ENCODE results near the gene PLEKHA3.
"Not testable (repeated sequence)": the region's sequence is repeated elsewhere in the genome, so short reads cannot be mapped to it uniquely, and the experiment has no call there.

PLEKHA3 gene

DNA sequence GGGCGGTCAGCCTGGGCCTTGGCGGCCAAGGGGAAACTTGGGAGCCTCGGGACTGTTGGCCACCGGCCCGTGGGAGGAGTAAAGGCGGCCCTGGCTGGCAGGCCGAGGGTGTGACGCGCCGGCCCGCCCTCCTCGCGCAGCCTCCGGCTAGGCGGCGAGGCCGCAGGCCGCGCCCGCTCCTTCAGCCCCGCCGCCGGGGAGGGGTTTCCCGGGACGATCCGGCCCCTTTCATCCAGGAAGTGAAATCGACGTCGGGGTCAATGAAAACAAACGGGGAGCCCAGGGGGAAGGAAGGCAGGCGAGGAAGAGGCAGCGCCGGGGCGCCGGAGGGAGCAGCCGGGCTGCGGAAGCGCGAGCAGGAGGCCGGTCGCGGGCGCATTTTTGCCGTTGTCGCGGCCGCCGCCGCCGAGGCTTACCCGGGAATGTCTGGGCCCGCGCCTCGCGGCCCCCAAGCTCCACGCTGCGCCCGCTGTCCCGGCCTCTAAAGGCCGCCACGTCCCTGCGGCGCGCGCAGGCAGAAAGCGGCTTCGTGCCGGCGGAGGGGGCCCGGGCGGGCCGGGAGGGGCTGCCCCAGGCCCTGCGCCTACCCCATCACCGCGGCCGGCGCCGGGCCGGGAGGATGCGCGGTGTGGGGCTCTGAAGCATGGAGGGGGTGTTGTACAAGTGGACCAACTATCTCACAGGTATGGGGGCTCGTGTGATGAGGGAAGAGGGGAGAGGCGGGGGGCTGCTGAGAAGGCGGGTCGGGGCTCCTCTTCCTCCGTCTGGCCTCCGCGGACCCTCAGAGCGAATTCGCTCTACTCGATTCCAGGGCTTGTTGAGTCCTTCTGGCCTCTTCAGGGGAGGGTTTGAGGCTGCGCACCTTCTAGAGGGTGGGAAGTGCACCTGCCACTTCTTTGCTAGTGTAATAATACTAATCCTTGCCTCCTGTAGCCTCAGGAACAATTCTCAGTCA is at the start of gene PLEKHA3:
TSS of gene PLEKHA3 (plus strand) at position 231 of the 955 bp plus-strand sequence. CDS start at position 644, 413 bp downstream.
- DNase-seq = peak; percentile 80

DNA sequence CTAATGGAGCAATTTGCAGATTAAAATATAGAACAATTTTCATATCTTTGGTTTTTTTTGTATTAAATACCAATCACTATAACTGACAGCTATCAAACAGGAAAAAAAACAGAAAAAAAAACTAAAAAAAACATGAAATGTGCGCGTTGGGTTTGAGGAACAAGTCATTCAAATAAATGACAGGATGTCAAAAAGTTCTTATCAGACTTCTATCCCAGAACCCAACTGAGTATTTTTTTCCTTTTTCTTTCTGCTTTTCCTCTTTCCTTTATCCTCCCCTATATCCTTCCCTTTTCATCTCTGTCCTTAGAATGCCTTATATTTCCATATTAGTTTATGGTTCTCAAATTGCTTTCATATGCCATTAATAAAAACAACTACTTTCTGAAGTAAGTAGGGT is 43.6 kb upstream of the PLEKHA3 start:
- no peak for DNase-seq

DNA sequence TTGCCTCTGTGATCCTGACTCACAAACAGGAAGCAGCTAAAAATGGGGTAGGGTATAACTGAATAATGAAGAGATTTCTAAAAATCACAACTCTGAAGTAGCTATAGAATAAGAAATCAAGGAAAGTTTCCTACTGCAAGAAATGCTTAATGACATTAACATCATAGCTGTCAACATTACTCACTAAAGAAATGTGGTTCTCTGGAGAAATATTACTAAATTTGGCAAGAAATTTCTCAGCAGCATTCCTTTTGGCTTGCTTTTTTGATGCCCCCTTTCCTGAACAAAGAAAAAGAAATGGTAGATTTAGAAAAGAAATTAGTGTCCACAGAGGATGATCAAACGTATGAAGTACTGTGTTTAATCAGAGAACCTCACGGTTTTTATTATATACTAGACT is 38.8 kb upstream of the PLEKHA3 start:
- no peak for DNase-seq

DNA sequence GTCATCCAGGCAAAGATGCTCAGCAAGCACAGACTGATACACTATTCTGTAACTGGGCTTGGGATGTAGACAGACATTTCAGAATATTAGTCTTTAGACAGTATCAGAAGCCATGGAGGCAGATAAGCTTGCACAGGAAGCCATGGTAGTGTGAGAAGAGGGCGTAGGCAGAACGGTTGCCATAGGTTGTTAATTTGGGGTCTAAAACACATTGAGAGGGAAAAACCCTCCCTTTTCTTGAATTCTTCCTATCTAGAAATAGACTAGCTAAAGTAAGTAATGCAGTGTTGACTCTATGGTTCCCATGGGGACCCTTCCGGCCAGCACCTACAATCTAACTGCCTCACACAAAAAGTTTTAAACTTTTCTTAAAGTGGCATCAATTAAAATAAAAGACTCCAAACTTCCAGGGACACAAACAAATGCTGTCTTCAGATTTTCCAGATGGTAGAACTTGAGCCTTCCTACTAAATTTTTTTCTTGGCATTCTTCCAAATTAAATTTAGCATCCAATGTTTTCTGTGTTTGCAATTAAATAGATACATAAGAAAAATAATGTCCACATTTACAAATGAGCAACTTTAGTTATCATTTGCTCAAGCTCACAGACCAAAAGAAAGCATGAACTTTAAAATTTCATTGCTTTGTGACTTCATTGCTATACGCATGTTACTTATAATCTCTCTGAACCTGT is 31.1 kb upstream of the PLEKHA3 start:
- no peak for DNase-seq

DNA sequence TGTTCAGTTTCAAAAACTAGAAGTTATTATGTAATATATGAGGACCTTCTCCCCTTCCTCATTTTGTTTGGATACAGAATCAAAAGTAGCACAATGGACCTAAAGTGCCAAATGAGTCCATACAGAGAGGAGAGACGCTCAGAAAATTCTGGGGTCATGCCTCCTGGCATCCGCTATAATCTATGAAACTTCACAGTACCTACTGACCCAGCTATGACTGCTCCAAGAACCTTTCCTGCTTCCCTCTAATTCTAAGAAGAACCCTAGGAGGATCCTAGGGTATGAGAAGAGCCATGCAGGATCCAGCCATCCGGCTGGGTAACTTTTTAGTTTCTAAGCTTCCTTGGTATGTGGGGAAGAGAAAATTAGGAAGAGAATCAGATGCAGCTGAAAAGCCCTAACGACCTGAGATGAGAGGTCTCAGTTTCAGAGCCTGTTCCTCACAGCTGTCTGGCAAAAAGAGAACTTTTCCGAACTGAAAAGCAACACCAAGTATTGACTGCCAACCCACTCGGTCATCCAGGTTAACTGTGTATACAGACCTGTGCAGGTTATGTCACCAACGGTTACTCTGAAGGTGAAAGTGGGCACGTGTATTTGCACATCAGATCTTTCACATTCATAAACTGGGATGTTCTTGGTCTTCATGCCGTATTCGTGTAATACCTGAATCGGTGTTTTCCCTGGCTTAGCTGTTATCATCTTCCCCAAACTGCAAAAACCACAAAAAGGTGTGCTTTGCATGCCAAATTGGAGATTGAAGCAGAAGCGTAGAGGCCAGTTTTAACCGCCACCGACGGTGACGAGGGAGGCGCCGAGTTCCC is 30.3 kb upstream of the PLEKHA3 start:
- no peak for DNase-seq

DNA sequence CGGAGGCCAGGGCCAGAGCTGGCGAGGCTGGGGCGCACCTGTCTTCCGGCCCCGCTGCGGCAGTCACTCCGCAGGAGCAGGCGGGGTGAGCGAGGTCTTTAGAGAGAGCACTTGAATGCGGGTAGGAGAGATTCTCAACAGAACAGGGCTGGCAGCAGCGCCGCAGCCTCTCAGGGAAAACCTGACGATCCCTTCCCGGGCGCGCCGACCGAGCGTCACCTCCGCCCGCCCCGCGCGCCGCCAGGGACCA is 29.8 kb upstream of the PLEKHA3 start:
- DNase-seq = no peak

DNA sequence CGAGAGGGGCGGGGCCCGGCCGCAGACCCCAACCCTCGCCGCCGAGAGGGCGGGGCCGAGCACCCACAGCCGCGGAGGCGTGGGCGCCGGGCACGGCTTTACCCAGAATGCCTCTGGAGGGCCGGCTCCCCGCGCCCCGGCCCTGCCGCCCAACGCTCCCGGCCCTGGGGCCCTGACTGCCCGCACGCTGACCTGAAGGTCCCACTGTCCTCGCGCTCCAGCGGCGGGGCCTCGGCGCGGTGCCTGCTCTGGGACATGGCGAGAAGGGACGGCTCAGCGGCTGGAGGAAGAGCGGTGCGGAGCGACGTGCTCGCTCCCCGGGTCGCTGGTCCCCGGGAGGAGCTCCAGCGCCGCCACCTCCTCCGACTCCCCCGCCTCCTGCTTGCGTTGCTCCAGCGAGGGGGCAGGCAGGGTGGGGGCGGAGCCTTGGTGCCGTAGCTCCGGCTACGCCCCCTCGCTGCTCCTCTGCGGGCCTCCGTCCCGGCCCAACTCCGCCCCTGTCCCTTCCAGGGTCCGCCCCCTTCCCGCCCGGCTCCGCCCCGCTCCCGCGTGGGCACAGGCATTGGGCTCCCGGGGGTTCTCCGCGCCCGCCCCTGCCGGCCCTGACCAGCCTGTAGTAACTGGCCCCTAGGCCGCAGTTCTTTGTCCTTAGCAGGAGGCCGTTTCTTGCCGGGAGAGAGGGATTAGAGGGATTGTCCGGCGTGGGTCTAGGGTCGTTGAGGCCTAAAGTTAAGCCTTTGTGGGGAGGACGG is 29.3 kb upstream of the PLEKHA3 start, which contains the start of the genes PJVK and PRKRA:
TSS of gene PJVK (plus strand) at position 605 of the 752 bp plus-strand sequence. CDS start 2,032 bp downstream, outside the sequence.
TSS of gene PRKRA (minus strand) at position 402 of the 752 bp plus-strand sequence. CDS start at position 257, 145 bp downstream.
- DNase-seq = peak; percentile 91

DNA sequence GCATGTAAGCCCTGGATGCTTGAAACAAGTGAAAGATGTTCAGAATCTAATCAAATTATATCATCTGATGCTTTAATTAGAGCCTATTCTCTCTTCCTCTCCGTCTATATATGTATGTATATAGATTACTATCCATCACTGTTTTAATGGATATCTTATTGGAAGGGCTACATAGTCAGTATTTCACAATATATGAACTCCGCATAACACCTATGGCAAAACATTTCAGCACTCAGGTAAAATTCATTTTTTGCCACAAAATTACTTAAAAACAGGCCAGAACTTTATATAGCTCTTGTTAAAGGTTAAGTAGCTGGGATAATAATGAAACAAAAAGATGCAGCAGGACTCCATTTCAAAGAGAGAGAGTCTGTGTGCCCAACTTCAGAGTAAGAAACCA is 27.9 kb upstream of the PLEKHA3 start:
- DNase-seq = no peak

DNA sequence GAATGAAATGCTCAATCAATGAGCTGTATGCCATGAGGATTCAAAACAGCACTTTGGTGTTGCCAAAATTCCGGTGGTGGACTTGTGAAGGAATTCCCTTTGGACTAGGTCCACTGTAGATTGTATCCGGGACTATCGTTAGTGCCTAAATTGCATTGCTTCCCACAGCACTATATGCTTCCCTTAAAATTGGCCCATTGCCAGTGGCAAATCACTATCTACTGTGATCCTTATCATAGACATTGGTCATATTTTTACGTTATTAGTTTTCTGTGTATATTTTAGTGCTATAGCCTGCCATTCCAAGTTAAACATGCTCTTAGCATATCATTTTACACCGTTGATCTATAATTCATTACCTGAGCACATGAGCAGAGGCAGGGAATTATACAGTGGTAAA is 27.4 kb upstream of the PLEKHA3 start:
- DNase-seq = no peak

DNA sequence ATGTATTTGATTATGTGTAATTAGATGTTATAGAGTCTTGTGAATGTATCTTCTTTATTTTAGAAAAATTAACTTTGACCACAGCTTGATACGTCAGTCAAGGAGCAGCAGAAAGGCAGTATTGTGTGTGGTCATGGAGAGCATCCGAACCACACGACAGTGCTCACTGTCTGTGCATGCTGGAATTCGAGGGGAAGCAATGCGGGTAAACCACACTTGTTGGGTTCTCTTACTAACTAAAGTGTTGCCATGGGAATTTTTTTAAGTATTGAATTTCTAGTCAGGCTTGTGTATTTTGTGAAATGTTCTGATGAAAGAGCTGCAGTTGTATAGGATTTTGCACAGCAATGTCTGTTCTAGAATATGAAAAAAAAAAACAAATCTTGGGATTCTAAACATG is 24.3 kb upstream of the PLEKHA3 start:
- no peak for DNase-seq

DNA sequence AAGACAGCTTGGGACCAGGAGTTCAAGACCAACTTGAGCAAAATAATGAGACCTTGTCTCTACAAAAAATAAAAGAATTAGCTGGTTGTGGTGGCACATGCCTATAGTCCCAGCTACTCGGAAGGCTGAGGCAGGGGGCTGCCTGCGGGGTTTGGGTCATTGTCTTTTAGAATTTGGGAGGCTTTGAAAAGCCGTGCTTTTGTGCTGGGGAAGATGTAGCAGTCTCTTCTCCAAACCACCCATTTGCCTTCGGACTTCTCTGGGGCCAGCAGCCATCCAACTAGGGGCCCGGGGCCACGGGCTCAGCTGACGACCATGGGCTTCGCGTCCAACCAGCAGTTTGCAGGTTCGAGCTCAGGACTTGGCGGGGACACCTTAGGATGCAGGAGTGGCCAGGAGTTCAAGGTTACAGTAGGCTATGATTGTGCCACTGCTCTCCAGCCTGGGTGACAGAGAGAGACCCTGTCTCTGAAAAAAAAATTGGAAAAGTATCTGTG is 22.8 kb upstream of the PLEKHA3 start:
- no peak for DNase-seq

DNA sequence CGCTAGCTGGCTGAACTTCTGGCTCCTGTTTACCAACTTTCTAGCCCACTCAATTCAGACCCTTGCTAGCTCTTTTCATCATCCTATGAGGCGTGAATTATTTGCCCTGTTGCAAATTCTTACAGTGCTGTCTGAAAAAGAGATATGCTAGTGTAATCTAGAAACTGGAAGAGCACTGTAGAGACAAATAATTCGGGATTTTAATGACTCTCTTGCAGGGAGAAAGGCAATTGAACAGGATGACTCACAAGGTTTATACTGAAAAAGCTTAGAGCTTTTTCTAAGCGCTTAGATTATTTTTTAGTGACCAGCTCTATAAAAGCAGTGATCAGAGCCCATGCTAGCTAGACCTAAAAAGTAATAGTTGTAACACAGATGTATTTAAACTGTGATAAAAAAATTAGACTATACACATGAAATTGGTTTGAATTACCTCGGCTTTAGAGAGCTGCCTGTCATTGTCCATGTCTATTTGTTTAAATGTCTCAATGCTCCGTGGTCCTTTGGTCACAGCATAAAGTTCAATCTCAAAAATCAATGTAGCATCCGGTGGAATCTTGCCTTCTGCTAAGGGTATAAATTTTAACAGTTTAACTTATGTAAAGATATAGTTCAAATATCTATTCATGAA is 10.9 kb upstream of the PLEKHA3 start:
- no peak for DNase-seq

DNA sequence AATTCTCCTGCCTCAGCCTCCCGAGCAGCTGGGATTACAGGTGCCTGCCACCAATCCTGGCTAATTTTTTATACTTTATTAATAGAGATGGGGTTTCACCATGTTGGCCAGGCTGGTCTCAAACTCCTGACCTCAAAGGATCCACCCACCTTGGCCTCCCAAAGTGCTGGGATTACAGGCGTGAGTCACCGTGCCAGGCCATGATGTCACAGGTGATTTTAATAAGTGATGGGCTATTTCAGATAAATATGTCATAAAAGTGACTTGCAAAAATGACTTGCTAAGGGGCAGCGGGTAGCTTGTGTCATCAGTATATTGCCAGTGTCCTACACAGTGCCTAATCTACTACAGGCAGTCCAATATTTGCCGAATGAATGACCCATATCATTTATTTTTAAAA is 8.9 kb upstream of the PLEKHA3 start:
- DNase-seq = not testable (repeated sequence)

DNA sequence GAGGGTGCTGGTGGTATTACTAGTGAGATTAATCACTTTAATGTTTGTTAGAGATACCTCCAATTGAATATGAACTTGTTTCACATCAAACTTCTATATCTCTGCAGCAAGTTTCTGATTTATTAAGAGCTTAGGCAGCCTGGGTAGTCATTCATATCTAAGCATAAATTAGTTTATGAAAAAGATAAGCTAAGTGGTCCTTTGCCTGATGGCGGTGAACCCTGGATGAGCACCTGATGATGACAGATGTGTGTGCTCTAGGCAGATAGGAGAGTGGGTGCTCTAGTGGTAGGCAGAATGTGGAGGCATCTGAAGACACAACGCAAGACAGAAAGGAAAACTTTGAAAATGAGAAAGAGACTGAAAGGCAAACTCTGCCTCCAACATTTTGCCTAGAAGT is 6.9 kb upstream of the PLEKHA3 start:
- DNase-seq = no peak

DNA sequence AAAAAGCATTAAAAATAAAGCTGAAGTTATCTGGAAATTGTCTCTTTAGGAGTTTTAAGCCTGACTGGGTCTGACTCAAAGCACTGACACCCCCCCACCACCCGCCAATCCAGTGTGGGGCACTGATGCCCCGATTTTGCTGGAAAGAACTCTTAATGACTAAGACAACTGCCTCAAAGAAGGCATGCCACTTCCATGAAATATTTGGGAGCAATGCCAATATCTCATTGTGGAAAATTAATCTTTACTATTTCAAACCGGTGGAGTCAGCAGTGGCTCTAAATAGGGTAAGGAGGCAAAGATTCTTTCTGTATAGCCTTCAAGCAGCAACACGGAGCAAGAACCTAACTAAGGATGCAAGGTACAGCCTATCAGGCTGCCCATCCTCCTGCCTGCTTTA is 6.3 kb upstream of the PLEKHA3 start:
- DNase-seq = no peak

DNA sequence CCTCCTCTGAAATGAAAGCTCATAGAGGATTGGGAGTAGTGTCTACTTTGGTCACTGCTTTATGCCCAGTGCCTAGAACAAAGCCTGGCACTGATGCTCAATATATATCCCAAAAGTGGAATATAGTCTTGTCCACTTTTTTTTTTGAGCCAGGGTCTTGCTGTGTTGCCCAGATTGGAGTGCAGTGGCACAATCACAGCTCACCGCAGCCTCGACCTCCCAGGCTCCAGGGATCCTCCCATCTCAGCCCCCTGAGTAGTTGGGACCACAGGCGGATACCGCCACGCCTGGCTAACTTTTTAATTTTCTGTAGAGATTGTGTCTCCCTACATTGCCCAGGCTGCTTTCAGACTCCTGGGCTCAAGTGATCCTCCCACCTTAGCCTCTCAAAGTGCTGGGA is 5.7 kb upstream of the PLEKHA3 start:
- DNase-seq = no peak

DNA sequence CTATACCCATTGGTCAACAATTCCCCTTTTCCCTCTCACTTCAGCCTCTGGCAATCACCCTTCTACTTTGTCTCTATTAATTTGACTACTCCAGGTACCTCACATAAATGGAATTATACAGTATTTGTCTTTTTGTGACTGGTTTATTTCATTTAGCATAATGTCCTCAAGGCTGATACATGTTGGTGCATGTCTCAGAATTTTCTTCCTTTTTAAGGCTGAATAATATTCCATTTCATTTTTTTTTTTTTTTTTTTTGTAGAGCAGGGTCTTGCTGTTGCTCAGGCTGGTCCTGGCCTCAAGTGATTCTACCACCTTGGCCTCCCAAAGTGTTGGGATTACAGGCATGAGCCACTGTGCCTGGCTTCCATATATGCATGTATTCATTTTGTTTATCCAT is 3.8 kb upstream of the PLEKHA3 start:
- no peak for DNase-seq

DNA sequence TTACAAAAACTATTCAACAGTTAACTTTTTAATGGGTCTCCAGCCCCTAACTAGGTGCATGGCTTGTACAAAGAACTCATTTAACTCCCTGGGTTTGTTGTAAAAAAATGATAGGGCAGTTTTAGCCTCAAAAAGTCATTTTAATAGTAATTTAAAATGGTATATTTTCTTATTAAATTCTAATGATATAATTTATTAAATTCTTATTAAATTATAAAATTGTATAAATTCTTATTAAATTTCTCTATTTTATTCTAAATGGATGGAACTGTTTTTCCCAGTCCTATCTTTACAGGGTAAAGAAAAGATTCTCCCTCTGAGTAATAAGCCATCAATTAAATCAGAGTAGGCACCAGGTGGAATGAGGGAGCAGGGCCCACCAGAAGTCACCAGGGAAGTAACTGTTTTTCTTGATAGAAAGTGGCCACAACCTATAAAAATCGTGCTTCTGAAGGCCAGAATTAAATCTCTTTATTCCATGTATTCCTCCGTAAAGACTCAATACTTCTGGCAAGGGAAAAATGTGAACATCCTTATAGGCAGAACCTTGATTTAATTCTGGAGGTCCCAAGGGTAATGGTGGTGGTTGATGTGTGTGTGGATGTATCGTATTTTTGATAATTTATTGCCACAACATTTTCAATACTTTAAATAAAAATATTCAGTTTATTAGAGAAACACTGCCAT is 2.7 kb upstream of the PLEKHA3 start:
- no peak for DNase-seq

DNA sequence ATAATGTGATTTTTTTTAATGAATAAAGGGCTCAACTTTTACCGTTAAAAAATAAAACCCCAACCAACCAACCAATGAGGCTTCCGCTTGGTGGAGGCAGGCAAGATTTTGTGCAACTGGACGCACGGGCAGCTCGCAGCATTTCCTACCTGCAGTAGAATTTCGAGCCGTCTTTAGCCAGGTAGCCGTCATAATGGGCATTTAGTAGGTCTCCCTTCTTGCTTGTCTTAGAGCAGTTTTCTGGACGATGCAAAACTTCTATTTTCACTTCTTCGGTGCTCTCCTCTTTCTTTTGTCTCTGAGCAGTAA is 2.2 kb upstream of the PLEKHA3 start:
- DNase-seq = no peak

DNA sequence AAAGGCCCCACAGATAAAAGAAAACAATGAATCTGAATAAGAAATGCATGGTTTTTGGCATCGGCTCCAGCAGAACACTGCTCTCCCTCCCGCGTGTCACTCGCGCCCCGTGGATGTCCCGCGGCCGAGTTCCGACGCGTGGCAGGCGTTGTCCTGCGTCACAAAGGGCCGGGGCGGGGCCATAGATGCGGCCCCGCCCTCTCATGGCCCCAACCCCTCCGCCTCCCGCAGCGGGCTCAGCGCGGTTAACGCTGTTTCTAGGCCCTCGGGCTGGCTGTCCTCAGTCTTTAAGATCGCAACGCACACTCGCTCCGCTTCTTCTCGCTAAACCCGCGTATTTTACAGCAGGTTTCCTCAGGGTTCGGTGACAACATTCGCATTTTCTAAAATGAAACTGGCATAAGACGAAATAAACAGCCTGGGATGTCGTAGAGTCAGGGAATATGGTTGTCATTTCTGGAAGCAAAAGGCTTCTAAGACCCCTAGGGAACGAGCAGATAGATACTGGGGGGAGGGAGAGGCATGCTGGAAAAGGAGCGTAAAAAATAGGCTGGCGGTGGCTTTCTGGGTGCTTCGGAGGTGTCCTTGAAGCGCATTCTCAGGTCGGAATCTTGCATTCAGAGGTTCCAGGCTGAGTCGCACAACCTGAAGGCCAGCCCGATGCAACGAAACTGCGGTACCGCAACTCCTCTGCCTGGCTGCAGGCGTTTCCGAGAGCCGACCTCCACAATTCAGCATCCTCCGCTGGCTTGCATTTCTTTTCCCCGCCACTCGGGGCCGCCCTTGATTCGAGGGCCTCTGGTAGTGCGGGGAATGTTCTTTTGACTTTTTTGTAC is 1.6 kb upstream of the PLEKHA3 start, which contains the start of gene FKBP7:
TSS of gene FKBP7 (minus strand) at position 162 of the 836 bp plus-strand sequence. CDS start at position 61, 101 bp downstream.
- peak; percentile 75 for DNase-seq

Measured in NCI-H1092 (cell line).